ENCODE data around the gene FMN1. TPM values are rescaled to one million over a fixed set of nuclear protein-coding genes. Genes with fewer than 3 reads are reported as not detected.
A peak's percentile ranks its signal among the peaks of the same experiment; 100 is the strongest.

Gene FMN1
- total RNA-seq, 1 experiment from 2014 or later = 2.4 TPM

GRCh38 chr15:32736701-32737061 lies 457.8 kb downstream of the FMN1 start:
- no peak overlapping the region for H2AFZ ChIP-seq (ENCODE audit: low read length)
- H3K9ac ChIP-seq (ENCODE audit: low read length) = no peak overlapping the region
- intact Hi-C loops (cut with micrococcal nuclease) = no loop called here
- H3K9me3 ChIP-seq (ENCODE audit: low read length) = no peaks in the 10 kb centered on the region
- no peaks in the 10 kb centered on the region for H3K9me2 ChIP-seq (replicated peaks; ENCODE audit: low read length)
- no peak overlapping the region for H3K27ac ChIP-seq (ENCODE audit: low read length)
- POLR2A ChIA-PET (ENCODE audit: unreplicated experiment) = no interaction called here
- BruUV-seq (replicated peaks) = no TSS peak
- DNase-seq (no peak), ATAC-seq (peak; percentile 23)
- no peak overlapping the region for H3K4me3 ChIP-seq (ENCODE audit: low read length)
- H3F3A ChIP-seq (ENCODE audit: low read length, unreplicated experiment) = no peaks in the 10 kb centered on the region
- H3K4me1 ChIP-seq (ENCODE audit: insufficient read depth, low read length) = peaks cover 12% of the 10 kb centered on the region; the same call in 1 of the 2 replicates
- H3K36me3 ChIP-seq (ENCODE audit: low read depth, low read length) = no peaks in the 10 kb centered on the region
- H3K27me3 ChIP-seq (ENCODE audit: low read length) = no peaks in the 10 kb centered on the region
- CTCF ChIA-PET = no interaction called here
- no peak overlapping the region for H3K4me2 ChIP-seq (ENCODE audit: low read length)
- H3K79me2 ChIP-seq (ENCODE audit: low read length) = no peaks in the 10 kb centered on the region
- TF ChIP-seq CTCF (conservative IDR thresholded peaks at IDR 0.05; ENCODE audit: low read depth, low read length) = no peak
- TF ChIP-seq EZH2 (IDR thresholded peaks at IDR 0.05; ENCODE audit: low read length, unreplicated experiment) = no peak
- H4K20me1 ChIP-seq (ENCODE audit: low read length) = no peaks in the 10 kb centered on the region

- no peaks in the 10 kb centered on the region for H3K27me3 ChIP-seq (ENCODE audit: low read length)
- peaks cover 12% of the 10 kb centered on the region; the same call in 1 of the 2 replicates for H3K4me1 ChIP-seq (ENCODE audit: insufficient read depth, low read length)
- CTCF ChIA-PET = no interaction called here
- TF ChIP-seq CTCF (conservative IDR thresholded peaks at IDR 0.05; ENCODE audit: low read depth, low read length) (no peak), EZH2 (IDR thresholded peaks at IDR 0.05; ENCODE audit: low read length, unreplicated experiment) (no peak), EZH2phosphoT487 (IDR thresholded peaks at IDR 0.05; ENCODE audit: borderline replicate concordance, low read length) (no peak)
- H2AFZ ChIP-seq (ENCODE audit: low read length) = no peak overlapping the region
- no peaks in the 10 kb centered on the region for H4K20me1 ChIP-seq (ENCODE audit: low read length)
- POLR2A ChIA-PET (ENCODE audit: unreplicated experiment) = interaction anchor here (0.7 kb wide), 1 partner anchor 36 kb away, joined by 10 read pairs; no protein-coding TSS in a partner anchor
- no peaks in the 10 kb centered on the region for H3K9me3 ChIP-seq (ENCODE audit: low read length)
- H3K27ac ChIP-seq (ENCODE audit: low read length) = no peak overlapping the region
- H3K4me2 ChIP-seq (ENCODE audit: low read length) = no peak overlapping the region
- ATAC-seq = no peak; the same call in 1 of the 2 replicates
- no peak overlapping the region for H3K9ac ChIP-seq (ENCODE audit: low read length)
- no peak overlapping the region for H3K4me3 ChIP-seq (ENCODE audit: low read length)
- BruUV-seq (replicated peaks) = no TSS peak
- no peaks in the 10 kb centered on the region for H3F3A ChIP-seq (ENCODE audit: low read length, unreplicated experiment)
- H3K36me3 ChIP-seq (ENCODE audit: low read depth, low read length) = no peaks in the 10 kb centered on the region
- no peaks in the 10 kb centered on the region for H3K9me2 ChIP-seq (replicated peaks; ENCODE audit: low read length)
- intact Hi-C loops (cut with micrococcal nuclease) = no loop called here
- DNase-seq = no peak
- no peaks in the 10 kb centered on the region for H3K79me2 ChIP-seq (ENCODE audit: low read length)
Measured at GRCh38 chr15:32735989-32736700, 458.4 kb downstream of the FMN1 start.

- Histone ChIP-seq H3K4me3 (ENCODE audit: low read length) (no peak overlapping the region), H2AFZ (ENCODE audit: low read length) (no peak overlapping the region), H3K27ac (ENCODE audit: low read length) (peak overlapping the region; percentile 6; the same call in 1 of the 2 replicates), H4K20me1 (ENCODE audit: low read length) (no peaks in the 10 kb centered on the region), H3K9me2 (replicated peaks; ENCODE audit: low read length) (no peaks in the 10 kb centered on the region), H3F3A (ENCODE audit: low read length, unreplicated experiment) (no peaks in the 10 kb centered on the region), H3K4me1 (ENCODE audit: insufficient read depth, low read length) (peaks cover 12% of the 10 kb centered on the region; the same call in 1 of the 2 replicates), H3K36me3 (ENCODE audit: low read depth, low read length) (no peaks in the 10 kb centered on the region), H3K4me2 (ENCODE audit: low read length) (no peak overlapping the region), H3K79me2 (ENCODE audit: low read length) (no peaks in the 10 kb centered on the region), H3K9ac (ENCODE audit: low read length) (no peak overlapping the region), H3K27me3 (ENCODE audit: low read length) (no peaks in the 10 kb centered on the region), H3K9me3 (ENCODE audit: low read length) (no peaks in the 10 kb centered on the region)
- POLR2A ChIA-PET (ENCODE audit: unreplicated experiment) = no interaction called here
- no peak for DNase-seq
- CTCF ChIA-PET = no interaction called here
- no TSS peak for BruUV-seq (replicated peaks)
- intact Hi-C loops (cut with micrococcal nuclease) = loop anchor here (1.0 to 5.0 kb wide), 3 partner anchors 41 to 94 kb away; no protein-coding TSS in a partner anchor
- TF ChIP-seq EZH2 (IDR thresholded peaks at IDR 0.05; ENCODE audit: low read length, unreplicated experiment) = no peak
- no peak for TF ChIP-seq CTCF (conservative IDR thresholded peaks at IDR 0.05; ENCODE audit: low read depth, low read length)
- ATAC-seq = no peak; the same call in 1 of the 2 replicates
Measured at GRCh38 chr15:32733281-32733680, 461.2 kb downstream of the FMN1 start.

All from PC-3 (cell line).